Lower leg skin (tissue), 4 donors: ENCODE measurements around the gene RGS9BP. TPM values are rescaled to one million over a fixed set of nuclear protein-coding genes. Genes with fewer than 3 reads are reported as not detected.
"Not testable (repeated sequence)": the region's sequence is repeated elsewhere in the genome, so short reads cannot be mapped to it uniquely, and the experiment has no call there.

ENCODE experiments used
- DNase-seq, 2 donors: peaks; one replicate each; pipeline ENCODE4 v3.0.0-alpha.2; 2019; ENCODE audit warnings: low spot score in 2 of 2
- H3K4me3 ChIP-seq: fragments of 200-600 bp; sonication (generic); 2 replicates; pipeline ENCODE4 v1.5.1; 2017; ENCODE audit warnings: mild to moderate bottlenecking, low read depth; ENCODE audit not compliant: poor library complexity, severe bottlenecking
- POLR2A ChIP-seq, 2 donors: fragments of 450-650 bp; IDR thresholded peaks; one replicate each; pipeline ENCODE4 v1.6.1; 2016 to 2017; ENCODE audit warnings: antibody characterized with exemption in 2 of 2, mild to moderate bottlenecking in 1 of 2, moderate library complexity in 1 of 2
- WGBS, 2 donors: methylation state at CpG; one replicate each; pipeline ENCODE4 v1.1.5; 2018; 5-methylcytosine and 5-hydroxymethylcytosine counted together
- intact Hi-C: fragments of 100-400 bp; cut with DNase I; formaldehyde crosslinking; loops from one replicate; pipeline ENCODE4 v1.15.0; 2023; ENCODE audit warnings: low total_unique reads
- total RNA-seq, 4 donors: library from RNA; depleted of rRNA; stranded (reverse); fragments of >200 nt; gene quantifications; one replicate each; pipeline ENCODE4 v1.1.0, GENCODE V29; 2016
- TF ChIP-seq, protein P1 (sequence below), 3 donors: fragments of 450-650 bp; IDR thresholded peaks; one replicate each; pipeline ENCODE4 v1.5.1; 2016; ENCODE audit warnings: antibody characterized with exemption in 3 of 3, mild to moderate bottlenecking in 3 of 3, moderate library complexity in 2 of 3

Gene RGS9BP
- total RNA-seq, 4 donors from 2014 or later = 1.0 to 2.9 (median 1.7) TPM

DNA sequence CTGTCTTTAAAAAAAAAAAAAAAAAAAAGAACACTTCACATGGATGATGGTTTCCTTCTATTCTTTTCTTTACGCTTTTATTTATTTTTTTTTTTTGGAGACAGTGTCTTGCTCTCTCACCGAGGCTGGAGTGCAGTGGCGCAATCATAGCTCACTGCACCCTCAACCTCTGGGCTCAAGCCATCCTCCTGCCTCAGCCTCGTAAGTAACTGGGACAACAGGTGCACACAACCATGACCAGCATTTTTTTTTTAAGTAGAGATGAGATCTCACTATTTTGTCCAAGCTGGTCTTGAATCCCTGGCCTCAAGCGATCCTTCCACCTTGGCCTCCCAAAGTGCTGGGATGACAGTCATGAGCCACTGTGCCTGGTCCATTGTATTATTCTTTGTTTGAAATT lies 25.0 kb upstream of the RGS9BP start:
- WGBS, 2 donors = 96 to 97% methylated on average over 5 of the region's 5 CpGs
- H3K4me3 ChIP-seq = no peak overlapping the region
- DNase-seq = no peak
- intact Hi-C loops = no loop called here
- TF ChIP-seq, protein P1, sequence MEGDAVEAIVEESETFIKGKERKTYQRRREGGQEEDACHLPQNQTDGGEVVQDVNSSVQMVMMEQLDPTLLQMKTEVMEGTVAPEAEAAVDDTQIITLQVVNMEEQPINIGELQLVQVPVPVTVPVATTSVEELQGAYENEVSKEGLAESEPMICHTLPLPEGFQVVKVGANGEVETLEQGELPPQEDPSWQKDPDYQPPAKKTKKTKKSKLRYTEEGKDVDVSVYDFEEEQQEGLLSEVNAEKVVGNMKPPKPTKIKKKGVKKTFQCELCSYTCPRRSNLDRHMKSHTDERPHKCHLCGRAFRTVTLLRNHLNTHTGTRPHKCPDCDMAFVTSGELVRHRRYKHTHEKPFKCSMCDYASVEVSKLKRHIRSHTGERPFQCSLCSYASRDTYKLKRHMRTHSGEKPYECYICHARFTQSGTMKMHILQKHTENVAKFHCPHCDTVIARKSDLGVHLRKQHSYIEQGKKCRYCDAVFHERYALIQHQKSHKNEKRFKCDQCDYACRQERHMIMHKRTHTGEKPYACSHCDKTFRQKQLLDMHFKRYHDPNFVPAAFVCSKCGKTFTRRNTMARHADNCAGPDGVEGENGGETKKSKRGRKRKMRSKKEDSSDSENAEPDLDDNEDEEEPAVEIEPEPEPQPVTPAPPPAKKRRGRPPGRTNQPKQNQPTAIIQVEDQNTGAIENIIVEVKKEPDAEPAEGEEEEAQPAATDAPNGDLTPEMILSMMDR (IDR thresholded peaks at IDR 0.05) = no peak
- TF ChIP-seq POLR2A (IDR thresholded peaks at IDR 0.05) = no peak

DNA sequence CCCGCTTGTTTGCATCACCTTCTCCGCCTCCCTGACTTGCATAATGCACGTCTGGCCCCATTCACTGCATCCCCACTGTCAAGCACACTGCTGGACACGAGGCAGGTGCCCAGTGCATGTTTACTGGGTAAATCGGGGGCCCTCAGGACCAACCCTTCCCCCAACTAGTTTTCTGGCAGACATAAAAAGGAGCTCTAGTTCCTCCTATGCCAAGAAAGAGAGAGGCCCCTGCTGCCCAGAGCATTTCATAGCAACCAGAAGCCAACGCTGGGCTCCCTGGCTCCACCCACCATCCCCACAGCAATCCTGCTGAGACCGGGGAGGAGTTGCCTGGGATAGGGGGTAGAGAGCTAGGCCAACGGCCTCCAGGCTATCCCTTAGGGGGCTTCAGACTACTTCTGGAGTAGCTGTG lies 23.9 kb upstream of the RGS9BP start:
- no peak for TF ChIP-seq POLR2A (IDR thresholded peaks at IDR 0.05)
- TF ChIP-seq, protein P1 (IDR thresholded peaks at IDR 0.05) = no peak
- intact Hi-C loops = no loop called here
- no peak overlapping the region for H3K4me3 ChIP-seq
- DNase-seq = no peak
- 74 to 76% methylated on average over 8 of the region's 8 CpGs for WGBS, 2 donors

DNA sequence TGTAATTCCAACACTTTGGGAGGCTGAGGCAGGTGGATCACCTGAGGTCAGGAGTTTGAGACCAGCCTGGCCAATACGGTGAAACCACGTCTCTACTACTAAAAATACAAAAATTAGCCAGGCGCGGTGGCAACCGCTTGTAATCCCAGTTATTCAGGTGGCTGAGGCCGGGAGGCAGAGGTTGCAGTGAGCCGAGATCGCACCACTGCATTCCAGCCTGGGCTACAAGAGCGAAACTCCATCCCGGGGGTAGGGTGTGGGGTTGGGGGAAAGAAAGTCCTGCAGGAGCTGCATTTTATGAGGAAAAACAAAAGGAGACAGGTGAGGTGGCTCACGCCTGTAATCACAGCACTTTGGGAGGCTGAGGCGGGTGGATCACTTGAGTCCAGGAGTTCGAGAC lies 23.3 kb upstream of the RGS9BP start:
- WGBS, 2 donors = 93 to 94% methylated on average over 13 of the region's 13 CpGs
- H3K4me3 ChIP-seq, intact Hi-C loops: not testable (repeated sequence)

DNA sequence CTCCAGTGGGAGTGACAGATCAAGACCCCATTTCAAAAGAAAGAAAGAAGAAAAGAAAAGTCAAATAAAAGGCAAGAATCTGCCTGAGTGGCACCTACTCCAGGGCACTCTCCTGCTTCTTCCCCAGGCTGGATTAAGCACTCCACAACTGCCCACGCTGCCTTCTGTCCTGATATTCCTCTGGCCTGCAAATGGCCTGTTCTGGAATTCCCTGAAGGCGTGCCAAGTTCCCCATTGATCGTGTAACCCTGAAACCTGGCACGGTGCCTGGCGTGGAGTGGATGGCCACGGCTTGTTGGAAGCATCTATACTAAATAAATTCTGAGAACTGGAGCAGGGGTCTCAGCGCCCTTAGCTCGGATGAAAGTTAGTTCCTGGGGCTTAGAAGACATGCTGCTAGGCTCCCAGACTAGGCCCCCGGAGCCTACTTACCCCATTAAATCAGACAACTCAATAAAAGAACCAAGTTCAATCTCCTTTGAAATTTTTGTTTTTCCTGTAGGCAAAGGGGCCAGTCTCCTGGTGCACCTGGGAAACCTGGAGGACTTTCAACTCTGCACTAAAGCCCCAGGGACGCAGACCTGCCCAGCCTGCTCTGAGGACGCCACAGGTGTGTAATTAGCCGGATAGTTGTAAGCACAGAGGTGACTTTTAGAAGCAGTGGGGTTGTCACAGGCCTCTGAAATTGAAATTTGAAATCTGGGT lies 22.6 kb upstream of the RGS9BP start:
- intact Hi-C loops = no loop called here
- TF ChIP-seq POLR2A (IDR thresholded peaks at IDR 0.05) = no peak
- TF ChIP-seq, protein P1 (IDR thresholded peaks at IDR 0.05) = no peak
- H3K4me3 ChIP-seq = no peak overlapping the region
- no peak for DNase-seq
- WGBS, 2 donors = 62 to 75% methylated on average over 12 of the region's 12 CpGs

More for the DNA sequence above, 23.3 kb upstream of the RGS9BP start:
- DNase-seq = not testable (repeated sequence)

DNA sequence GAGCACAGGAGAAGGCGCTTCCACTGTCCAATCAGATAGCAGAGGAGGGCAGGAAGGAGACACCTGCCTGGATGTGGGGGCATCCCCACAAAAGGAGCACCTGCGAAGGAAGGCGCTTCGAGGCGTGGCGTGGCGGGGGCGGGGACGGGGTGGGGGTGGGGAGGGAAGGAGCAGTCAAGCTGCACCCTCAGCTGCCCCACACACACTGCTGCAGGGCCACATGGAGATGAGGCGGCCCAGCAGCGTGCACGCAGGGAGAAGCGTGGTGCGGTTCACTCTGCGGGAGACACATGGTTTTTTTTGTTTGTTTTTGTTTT lies 22.1 kb upstream of the RGS9BP start:
- TF ChIP-seq POLR2A (IDR thresholded peaks at IDR 0.05) = no peak
- TF ChIP-seq, protein P1 (IDR thresholded peaks at IDR 0.05) = no peak
- WGBS, 2 donors = 79 to 83% methylated on average over 15 of the region's 15 CpGs
- H3K4me3 ChIP-seq = no peak overlapping the region
- DNase-seq = no peak
- intact Hi-C loops = no loop called here

DNA sequence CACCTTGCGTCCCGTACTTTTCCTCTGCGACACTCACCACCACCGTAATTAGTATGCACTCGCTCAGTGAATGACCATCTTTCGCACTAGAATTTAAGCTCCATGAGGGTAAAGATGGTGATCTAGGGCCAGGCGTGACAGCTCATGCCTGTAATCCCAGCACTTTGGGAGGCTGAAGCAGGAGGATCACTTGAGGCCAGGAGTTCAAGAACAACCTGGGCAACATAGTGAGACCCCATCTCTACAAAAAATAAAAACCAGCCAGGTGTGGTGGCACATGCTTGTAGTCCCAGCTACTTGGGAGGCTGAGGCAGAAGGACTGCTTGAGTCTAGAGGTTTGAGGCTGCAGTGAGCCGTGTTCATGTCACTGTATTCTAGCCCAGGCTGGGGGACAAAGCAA lies 19.3 kb upstream of the RGS9BP start:
- 97 to 98% methylated on average over 8 of the region's 8 CpGs for WGBS, 2 donors
- DNase-seq, intact Hi-C loops, H3K4me3 ChIP-seq: not testable (repeated sequence)

DNA sequence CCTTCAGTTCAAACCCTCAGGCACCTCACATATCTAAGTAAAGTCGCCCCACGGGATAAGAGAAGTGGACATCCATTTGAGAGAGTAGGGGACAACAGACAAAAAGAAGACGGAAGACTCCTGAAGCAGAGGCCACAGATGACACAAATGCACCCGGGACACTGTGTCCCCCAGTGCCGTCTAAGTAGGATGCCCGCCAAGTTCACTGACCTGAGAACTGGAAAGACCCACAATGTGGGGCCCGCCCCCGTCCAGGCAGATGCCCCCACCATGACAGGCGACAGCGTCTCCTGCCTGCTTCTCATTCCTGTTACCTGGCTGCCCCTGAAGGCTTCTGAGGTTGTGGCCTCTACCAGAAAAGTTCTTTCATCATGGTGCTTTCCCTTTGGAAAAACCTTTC lies 17.6 kb upstream of the RGS9BP start:
- DNase-seq = no peak
- no peak for TF ChIP-seq POLR2A (IDR thresholded peaks at IDR 0.05)
- TF ChIP-seq, protein P1 (IDR thresholded peaks at IDR 0.05) = no peak
- 89 to 90% methylated on average over 10 of the region's 10 CpGs for whole genome bisulfite sequencing, 2 donors
- no peak overlapping the region for H3K4me3 ChIP-seq
- intact Hi-C loops = no loop called here
